Lung microvascular endothelial cell (primary cell): Measurements from ENCODE around the gene P2RX3. TPM values are rescaled to one million over a fixed set of nuclear protein-coding genes. Genes with fewer than 3 reads are reported as not detected.
"Not testable (repeated sequence)": the region's sequence is repeated elsewhere in the genome, so short reads cannot be mapped to it uniquely, and the experiment has no call there.

Source experiments
- DNase-seq, 2 donors: peaks; one replicate each; pipeline versions ENCODE4 v3.0.0 to v3.0.0-alpha.2; 2010; ENCODE audit warnings: low read depth in 2 of 2
- total RNA-seq: library from RNA; depleted of rRNA; stranded (reverse); fragments of >200 nt; gene quantifications from 2 replicates; pipeline ENCODE4 v1.2.1, GENCODE V29; 2014

P2RX3 gene
- total RNA-seq, 1 donor from 2014 or later: not detected

DNA sequence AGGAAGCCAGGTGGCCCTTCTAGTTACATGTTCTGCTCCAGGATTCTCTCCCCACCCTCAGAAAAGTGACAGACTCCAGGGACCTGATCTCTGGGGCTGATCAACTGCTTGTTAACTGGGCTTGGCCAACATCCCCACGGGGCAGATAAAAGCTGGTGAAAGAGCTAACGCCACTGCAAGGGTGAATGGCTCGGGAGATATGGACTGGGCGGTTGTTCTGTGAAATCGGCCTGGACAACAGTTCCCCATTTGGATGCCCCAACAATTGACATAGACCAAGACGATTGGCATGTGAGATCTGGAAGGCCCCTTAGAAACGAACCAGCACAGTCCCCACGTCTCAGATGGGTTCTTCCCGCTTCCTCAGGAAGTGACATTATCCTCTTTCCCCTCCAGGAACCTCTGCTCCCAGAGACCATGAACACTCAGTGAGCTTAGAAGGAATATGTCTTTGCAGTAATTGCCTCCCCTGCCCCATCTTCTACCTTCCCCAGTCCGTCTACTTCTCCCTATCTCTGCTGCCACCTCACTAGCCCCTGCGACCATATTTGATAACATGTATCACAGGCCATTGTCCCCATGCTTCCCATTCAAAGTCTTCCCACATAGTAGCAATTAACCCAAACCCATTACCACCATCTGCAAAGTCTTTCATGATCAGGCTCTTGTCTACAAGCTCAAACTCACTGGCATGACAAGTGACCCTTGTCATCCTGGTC lies 57.9 kb downstream of the P2RX3 start:
- DNase-seq: no peak

GRCh38 chr11:57396744-57397143 lies 58.6 kb downstream of the P2RX3 start:
- DNase-seq: no peak

DNA sequence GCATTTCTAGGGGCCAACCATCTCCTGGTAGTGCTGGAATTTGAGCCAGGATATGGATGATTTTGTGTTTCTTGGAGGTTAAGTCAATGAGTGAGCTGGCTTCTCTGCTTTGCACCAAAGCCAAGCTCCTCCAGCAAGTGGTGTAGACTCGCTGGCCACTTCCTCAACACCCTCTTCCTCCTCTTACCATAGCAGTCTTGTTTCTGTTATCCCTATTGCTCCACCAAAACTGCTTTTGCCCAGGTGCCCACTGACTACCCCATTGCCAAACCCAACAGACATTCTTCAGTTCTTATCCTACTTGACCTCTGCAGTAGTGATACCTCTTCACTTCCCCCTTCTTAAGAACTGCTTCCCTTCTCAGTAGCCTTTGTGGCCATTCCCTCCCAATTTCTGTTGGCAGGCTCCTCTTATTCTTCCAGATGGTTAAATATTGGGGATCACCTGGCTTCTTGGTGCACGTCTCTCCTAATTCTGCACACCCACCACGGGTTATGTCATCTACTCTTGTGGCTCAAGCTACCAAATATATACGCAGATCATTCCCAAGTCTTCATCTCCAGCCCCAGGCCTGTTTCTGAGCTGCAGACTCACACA lies 59.3 kb downstream of the P2RX3 start:
- no peak for DNase-seq

GRCh38 chr11:57399221-57399620 lies 61.1 kb downstream of the P2RX3 start:
- DNase-seq: peak; percentile 43 to 58

GRCh38 chr11:57399972-57400578 lies 61.9 kb downstream of the P2RX3 start:
- DNase-seq: no peak

DNA sequence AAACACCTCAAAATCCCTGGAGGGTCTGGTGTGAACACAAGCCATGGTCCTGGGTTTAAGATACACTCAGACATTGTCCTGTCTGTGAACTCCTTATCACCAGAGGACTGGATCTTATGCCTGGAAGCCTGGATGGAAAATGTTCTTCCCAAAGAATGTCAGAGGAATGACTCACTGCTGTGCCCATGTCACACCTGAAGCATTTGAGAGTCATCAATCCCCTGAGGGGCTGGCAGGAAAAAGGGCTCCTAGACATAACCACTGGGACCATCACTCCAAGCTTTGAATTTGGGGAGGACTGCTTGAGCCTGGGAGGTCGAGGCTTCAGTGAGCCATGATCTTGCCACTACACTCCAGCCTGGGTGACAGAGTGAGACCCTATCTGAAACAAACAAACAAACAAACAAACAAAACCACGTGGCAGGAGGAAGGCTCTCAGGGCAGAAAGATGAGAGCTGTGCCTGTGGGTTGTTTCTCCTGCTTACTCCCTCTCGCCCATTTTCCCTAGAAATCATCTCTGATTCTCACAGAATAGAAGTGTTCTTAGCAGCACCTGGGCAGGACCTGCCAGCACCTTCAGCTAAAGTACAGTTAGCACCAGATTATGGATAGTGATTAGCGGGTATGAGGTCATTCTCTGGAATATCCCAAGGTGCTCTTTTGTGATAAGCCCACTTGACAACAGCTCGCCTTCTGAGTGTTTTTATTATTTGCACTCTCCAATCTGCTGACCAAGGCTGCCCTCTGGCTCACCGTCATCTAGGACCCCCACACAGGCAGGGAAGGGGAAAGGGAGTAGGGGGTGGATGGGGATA lies 64.2 kb downstream of the P2RX3 start:
- no peak for DNase-seq

GRCh38 chr11:57403003-57403801 lies 65.0 kb downstream of the P2RX3 start:
- not testable (repeated sequence) for DNase-seq

DNA sequence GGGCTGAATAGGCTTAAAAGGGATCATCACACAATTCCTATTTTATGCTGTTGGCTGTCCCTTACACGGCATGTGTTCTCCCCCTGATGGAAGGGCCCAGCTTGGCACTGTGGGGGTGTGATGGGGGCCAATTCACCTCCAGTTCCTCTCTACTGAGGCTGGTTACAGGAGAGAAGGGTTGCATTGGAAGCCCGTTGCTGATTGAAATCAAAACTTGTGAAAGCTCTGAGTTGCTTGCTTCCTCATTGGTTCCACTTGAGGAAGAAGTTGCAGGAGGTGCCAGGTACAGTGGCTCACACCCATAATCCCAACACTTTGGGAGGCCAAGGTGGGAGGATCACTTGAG lies 65.6 kb downstream of the P2RX3 start:
- DNase-seq: no peak

DNA sequence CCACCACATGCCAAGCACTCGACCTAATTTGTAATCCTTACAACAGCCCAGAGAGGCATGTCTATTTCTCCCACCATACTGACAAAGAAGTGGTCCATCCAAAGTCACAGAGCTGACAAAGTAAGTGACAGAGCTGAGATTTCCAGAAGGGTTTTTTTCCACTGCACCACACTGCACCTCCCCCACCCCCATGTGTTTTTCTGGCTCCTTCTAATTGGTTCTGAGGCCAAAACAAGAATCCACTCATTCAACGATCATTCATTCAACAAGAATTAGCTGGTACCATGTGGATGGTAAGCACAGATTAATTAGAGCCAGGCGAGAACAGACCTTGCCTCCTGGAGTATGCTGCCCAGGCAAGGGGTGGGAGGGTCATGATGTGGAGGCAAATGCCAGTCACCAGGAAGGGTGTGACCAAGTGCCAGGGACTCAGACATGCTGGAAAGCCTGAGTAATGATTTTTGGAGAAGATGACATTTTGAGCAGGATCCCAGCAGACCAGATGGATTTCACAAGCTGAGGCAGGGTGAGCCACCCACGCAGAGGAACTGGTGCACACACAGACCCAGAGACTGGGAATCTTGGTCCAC lies 67.2 kb downstream of the P2RX3 start:
- DNase-seq: no peak

DNA sequence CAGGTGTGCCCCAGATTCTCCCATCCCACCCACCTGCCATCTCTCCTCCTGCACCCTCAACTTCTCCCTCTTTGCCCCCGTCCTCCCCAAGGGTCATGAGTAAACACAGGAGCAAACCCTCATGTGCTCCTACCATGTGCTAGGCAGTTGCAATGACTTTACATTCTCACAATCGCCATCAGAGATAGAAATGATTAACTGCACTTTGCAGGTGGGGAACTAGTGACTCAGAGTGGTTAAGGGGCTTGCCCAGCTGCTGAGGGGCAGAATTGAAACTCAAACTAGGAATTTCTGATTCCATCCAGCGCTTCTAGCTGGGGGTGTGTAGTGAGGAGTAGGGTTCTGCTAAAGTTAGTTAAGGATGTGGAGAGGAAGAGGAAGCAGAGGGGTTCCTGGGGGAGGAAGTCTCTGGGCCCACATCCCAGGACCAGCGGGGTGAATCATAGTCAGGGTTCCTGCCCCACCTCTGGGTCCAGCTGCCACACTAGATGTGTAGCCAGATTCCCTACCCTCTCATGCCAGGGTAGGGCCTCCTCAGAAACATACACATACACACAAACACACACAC lies 68.3 kb downstream of the P2RX3 start:
- DNase-seq: peak; percentile 56 to 93

- peak in 1 of 2 donors; percentile 58 for DNase-seq
Measured at GRCh38 chr11:57407010-57407920, 69.1 kb downstream of the P2RX3 start.

GRCh38 chr11:57407941-57408475 lies 69.9 kb downstream of the P2RX3 start:
- DNase-seq: no peak

DNA sequence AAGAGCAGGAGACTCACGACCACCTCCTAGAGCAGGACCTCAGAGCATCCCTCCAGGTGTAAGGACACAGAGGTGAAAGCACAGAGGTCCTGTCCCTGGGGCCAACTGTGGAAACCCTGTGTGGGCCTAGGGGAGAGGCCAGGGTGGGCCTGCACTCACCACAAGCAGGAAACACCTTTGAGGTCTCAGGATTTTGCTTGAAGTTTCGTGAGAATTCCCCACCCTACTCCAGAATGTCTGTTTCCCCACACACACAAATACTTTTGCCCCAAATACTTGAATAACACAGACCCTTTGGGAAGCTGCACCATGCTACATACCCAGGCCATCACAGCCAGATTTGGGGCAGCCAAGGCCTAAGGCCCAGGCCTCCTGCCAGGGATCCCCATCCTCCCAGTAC lies 70.6 kb downstream of the P2RX3 start:
- no peak for DNase-seq

- no peak for DNase-seq
Measured at GRCh38 chr11:57409321-57410100, 71.4 kb downstream of the P2RX3 start.

- DNase-seq: no peak
Measured at GRCh38 chr11:57410287-57410686, 72.1 kb downstream of the P2RX3 start.

DNA sequence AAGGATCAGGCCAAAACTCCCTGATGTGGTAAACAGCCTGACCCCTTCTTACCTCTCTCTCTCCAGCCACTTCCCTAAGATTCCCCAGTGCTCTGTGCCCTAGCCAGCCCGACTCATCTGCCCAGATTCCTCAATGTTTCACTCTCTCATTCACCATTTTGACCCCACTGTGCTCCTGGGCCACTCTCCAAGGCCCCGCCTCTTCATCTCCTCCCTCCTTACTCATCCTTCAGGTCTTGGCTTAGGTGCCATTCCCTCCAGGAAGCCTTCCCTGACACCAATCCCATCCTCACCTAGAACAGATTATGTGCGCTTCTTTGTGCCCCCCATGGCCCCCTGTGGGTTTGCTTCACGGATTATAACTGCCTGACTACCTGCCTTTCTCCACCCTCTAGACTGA lies 75.5 kb downstream of the P2RX3 start:
- DNase-seq: no peak

GRCh38 chr11:57414612-57415212 lies 76.6 kb downstream of the P2RX3 start:
- DNase-seq: no peak

DNA sequence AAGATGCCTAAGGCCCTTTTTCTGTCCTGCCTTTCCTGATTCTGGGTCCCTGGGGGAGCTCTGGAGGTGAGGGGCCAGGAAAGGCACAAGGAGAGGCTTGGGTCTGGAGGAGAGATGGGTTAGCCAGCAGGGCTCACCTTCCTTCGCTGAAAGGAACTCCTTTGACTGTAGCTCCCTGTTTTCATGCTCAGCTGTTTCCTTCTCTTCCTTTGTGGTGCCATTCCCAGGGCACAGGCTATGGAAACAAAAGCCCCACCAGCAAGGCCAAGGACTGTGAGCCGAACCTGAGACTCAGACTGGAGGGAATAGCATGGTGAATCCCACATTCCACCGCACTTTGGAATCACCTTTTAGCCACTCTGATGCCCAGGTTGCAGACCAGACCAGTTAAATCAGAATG lies 78.3 kb downstream of the P2RX3 start:
- peak; percentile 18 to 41 for DNase-seq
